Activated CD8-positive, alpha-beta T cell treated with anti-CD3 and anti-CD28 coated beads for 36 hours (primary cell): ENCODE measurements around the gene CFAP65. TPM values are rescaled to one million over a fixed set of nuclear protein-coding genes. Genes with fewer than 3 reads are reported as not detected.

Source experiments
- ATAC-seq: fragments of 200-7000 bp; cut with Tn5 transposase; one replicate; pipeline ENCODE4 v1.10.0; 2021; ENCODE audit warnings: mild to moderate bottlenecking, moderate library complexity
- CTCF ChIA-PET: fragments of 350-600 bp; sonication (Branson Sonifier 250); formaldehyde crosslinking; loops from one replicate; lab custom pipeline; 2021; ENCODE audit warnings: antibody characterized with exemption; lab: Charles Lee
- POLR2A ChIA-PET: fragments of 350-600 bp; sonication (Branson Sonifier 250); formaldehyde crosslinking; loops from one replicate; lab custom pipeline; 2021; ENCODE audit warnings: antibody characterized with exemption; lab: Charles Lee
- DNase-seq: peaks from one replicate; pipeline ENCODE4 v3.0.0-alpha.2; 2020
- H3K27ac Mint-ChIP-seq: one replicate; pipeline ENCODE4 v1.8.0; 2021; ENCODE audit warnings: mild to moderate bottlenecking, mixed read lengths
- H3K27me3 Mint-ChIP-seq: one replicate; pipeline ENCODE4 v1.8.0; 2021; ENCODE audit warnings: mixed read lengths
- H3K36me3 Mint-ChIP-seq: one replicate; pipeline ENCODE4 v1.8.0; 2021; ENCODE audit warnings: low read depth, mixed read lengths
- H3K4me1 Mint-ChIP-seq: one replicate; pipeline ENCODE4 v1.8.0; 2021; ENCODE audit warnings: low read depth, mixed read lengths
- H3K4me3 Mint-ChIP-seq: one replicate; pipeline ENCODE4 v1.8.0; 2021; ENCODE audit warnings: mild to moderate bottlenecking, moderate library complexity, mixed read lengths
- H3K9me3 Mint-ChIP-seq: one replicate; pipeline ENCODE4 v1.8.0; 2021; ENCODE audit warnings: mixed read lengths
- intact Hi-C: fragments of 100-400 bp; cut with micrococcal nuclease; formaldehyde crosslinking; loops from one replicate; pipeline ENCODE4 v1.10.0; 2022
- total RNA-seq, 2 experiments: library from RNA; stranded (reverse); gene quantifications; one replicate each; pipeline ENCODE4 v1.2.3, GENCODE V29; 2021
- TF ChIP-seq, protein P1 (sequence below): fragments of 200-600 bp; IDR thresholded peaks from one replicate; pipeline ENCODE4 v1.8.0; 2022; ENCODE audit warnings: antibody characterized with exemption, mild to moderate bottlenecking

Gene CFAP65
- total RNA-seq, 2 experiments from 2014 or later, result not detected

DNA sequence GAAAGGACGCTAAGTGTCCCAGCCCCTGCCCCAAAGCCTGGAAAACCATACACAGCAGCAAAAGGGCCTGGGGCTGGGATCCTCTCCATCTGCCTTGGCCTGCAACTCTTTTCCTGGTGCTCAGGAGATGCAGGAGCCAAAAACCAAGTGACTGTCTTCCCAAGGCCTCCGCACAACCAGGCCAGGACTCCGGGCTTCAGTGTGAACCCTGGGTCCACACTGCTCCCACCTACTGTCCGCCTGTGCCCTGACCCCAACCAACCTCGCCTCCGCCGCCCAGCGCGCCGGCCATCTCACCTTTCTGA lies 57.4 kb downstream of the CFAP65 start:
- Mint-ChIP-seq H3K27me3 (peaks cover 70% of the 10 kb centered on the region), H3K4me3 (no peak overlapping the region), H3K9me3 (no peaks in the 10 kb centered on the region), H3K27ac (no peak overlapping the region), H3K4me1 (peaks cover 21% of the 10 kb centered on the region), H3K36me3 (no peaks in the 10 kb centered on the region)
- ChIA-PET CTCF (interaction anchor here (0.9 to 5.7 kb wide), 8 partner anchors 9 to 276 kb away, joined by 3 to 128 read pairs (median 3); partner anchors contain the start of gene CRYBA2), POLR2A (no interaction called here)
- no peak for ATAC-seq
- intact Hi-C loops, result loop anchor here (5.0 kb wide), 1 partner anchor 127 kb away; the partner anchor contains the start of gene WNT6
- DNase-seq, result no peak
- TF ChIP-seq, protein P1, sequence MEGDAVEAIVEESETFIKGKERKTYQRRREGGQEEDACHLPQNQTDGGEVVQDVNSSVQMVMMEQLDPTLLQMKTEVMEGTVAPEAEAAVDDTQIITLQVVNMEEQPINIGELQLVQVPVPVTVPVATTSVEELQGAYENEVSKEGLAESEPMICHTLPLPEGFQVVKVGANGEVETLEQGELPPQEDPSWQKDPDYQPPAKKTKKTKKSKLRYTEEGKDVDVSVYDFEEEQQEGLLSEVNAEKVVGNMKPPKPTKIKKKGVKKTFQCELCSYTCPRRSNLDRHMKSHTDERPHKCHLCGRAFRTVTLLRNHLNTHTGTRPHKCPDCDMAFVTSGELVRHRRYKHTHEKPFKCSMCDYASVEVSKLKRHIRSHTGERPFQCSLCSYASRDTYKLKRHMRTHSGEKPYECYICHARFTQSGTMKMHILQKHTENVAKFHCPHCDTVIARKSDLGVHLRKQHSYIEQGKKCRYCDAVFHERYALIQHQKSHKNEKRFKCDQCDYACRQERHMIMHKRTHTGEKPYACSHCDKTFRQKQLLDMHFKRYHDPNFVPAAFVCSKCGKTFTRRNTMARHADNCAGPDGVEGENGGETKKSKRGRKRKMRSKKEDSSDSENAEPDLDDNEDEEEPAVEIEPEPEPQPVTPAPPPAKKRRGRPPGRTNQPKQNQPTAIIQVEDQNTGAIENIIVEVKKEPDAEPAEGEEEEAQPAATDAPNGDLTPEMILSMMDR, result no peak

DNA sequence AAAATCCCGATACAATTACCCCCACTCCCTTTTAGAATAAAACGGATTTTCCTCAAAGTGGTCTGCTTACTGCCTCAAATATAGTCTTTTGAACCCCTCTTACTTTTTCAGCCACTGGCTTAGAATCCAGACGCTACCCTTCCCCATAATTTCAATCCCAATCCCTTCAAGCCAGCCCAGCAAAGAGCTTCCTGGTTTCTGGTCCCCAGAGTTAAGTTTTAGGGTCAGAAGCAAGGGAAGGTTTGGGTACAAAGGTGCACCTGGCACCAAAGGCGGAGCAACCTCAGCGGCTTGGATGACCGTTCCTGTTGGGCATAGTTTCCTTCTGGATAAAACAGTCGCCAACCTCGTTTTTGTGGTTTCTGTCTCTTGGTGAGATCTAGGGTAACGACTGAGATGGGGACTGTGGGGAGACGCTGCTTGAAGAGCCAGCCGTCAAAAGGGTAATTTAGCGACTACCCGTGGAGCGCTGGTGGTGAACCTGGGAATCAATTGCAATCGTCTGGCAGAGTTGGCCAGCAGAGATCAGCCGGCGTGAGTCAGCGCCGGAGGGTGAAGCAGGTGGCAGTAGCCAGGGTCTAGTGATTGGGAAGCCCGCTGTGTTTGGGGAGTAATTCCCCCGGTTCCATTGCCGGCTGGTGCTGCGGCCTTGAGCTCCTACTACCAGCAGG lies 57.9 kb downstream of the CFAP65 start:
- H3K4me1 Mint-ChIP-seq, result peaks cover 21% of the 10 kb centered on the region
- intact Hi-C loops, result loop anchor here (5.0 kb wide), 1 partner anchor 126 kb away; the partner anchor contains the start of gene WNT6
- no peaks in the 10 kb centered on the region for H3K9me3 Mint-ChIP-seq
- peaks cover 69% of the 10 kb centered on the region for H3K27me3 Mint-ChIP-seq
- DNase-seq (no peak), ATAC-seq (no peak)
- POLR2A ChIA-PET, result no interaction called here
- TF ChIP-seq, protein P1, result no peak
- CTCF ChIA-PET, result interaction anchor here (0.9 to 5.7 kb wide), 12 partner anchors 8 to 277 kb away, joined by 3 to 128 read pairs (median 4); partner anchors contain the start of gene CRYBA2
- H3K27ac Mint-ChIP-seq, result no peak overlapping the region
- no peaks in the 10 kb centered on the region for H3K36me3 Mint-ChIP-seq
- no peak overlapping the region for H3K4me3 Mint-ChIP-seq

DNA sequence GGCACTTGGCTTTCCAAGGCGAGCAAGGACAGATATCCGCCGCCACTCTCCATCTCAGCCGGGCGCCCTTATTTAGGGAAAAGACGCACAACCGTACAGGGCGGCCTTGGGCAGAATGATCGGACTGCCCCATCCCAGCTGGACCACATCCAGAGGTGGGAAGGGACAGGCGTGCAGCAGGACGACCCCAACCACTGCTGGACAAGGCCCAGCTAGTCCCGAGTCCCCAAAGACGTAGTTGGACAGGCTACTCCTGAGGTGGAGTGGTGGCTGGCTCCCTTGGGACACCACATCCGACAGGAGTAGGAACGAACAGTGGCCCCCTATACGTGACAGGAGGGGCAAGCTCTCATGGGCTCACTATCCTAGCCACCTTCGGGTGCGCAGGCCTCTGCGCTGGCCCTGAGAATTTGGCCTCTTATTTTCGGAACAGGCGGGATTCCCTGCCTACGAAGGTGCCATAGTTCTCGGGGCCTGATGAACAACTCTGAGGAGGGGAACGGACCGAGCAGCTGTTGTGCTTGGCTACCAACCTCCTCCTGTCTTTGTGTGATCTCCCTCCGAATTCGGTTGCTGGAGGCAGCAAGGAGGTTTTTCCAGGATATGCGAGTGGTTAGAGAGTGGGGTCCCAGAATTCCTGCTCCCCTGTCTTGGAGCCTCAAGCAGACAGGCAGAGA lies 58.6 kb downstream of the CFAP65 start:
- Mint-ChIP-seq H3K27me3 (peaks cover 69% of the 10 kb centered on the region), H3K36me3 (no peaks in the 10 kb centered on the region), H3K9me3 (no peaks in the 10 kb centered on the region), H3K4me3 (peak overlapping the region; percentile 17), H3K4me1 (peaks cover 21% of the 10 kb centered on the region), H3K27ac (no peak overlapping the region)
- ChIA-PET POLR2A (interaction anchor here (0.8 kb wide), 1 partner anchor 13 kb away, joined by 3 read pairs; no protein-coding TSS in a partner anchor), CTCF (interaction anchor here (1.1 to 5.7 kb wide), 16 partner anchors 11 to 277 kb away, joined by 3 to 128 read pairs (median 10); partner anchors contain the start of genes CRYBA2 and WNT10A)
- TF ChIP-seq, protein P1, result no peak
- intact Hi-C loops, result loop anchor here (5.0 kb wide), 1 partner anchor 125 kb away; the partner anchor contains the start of gene WNT6
- ATAC-seq (no peak), DNase-seq (no peak)

DNA sequence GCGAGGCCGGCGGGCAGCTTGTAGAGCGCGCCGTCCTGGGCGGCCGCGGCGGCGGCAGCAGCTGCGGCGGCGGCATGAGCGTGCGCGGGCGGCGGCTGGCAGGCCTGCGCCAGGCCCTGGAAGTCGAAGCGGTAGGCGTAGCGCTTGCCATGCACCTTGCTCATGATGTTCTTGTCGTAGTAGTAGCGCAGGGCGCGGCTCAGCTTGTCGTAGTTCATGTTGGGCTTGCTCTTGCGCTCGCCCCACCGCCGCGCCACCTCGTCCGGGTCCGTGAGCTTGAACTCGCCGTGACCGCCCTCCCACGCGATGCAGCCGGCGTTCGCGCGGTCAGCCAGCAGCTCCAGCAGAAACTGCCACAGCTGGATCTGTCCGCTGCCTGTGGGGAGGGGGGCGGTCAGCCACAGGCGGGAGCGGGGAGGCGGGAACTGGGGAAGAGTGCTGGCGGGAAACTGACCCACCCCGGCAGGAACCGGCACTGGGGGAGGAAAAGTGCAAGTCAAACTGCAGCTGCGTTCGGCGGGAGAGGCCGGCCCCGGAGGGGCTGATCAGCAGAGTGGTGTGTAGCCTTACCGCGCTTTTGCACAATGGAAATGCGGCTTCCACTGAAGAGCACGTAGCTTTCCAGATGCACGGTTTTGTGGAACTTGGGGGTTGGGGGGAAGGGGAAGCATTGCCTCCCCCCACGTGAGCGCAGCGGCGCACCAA lies 59.3 kb downstream of the CFAP65 start:
- H3K27ac Mint-ChIP-seq, result no peak overlapping the region
- peak overlapping the region; percentile 17 for H3K4me3 Mint-ChIP-seq
- H3K27me3 Mint-ChIP-seq, result peaks cover 67% of the 10 kb centered on the region
- H3K9me3 Mint-ChIP-seq, result no peaks in the 10 kb centered on the region
- no peaks in the 10 kb centered on the region for H3K36me3 Mint-ChIP-seq
- ChIA-PET CTCF (interaction anchor here (0.7 to 5.7 kb wide), 25 partner anchors 11 to 172 kb away, joined by 3 to 128 read pairs (median 8); partner anchors contain the start of genes CDK5R2, CRYBA2 and WNT10A), POLR2A (interaction anchor here (0.8 kb wide), 1 partner anchor 13 kb away, joined by 3 read pairs; no protein-coding TSS in a partner anchor)
- peak; percentile 25 for ATAC-seq
- peaks cover 21% of the 10 kb centered on the region for H3K4me1 Mint-ChIP-seq
- peak; percentile 61 for DNase-seq
- intact Hi-C loops, result loop anchor here (5.0 kb wide), 1 partner anchor 125 kb away; the partner anchor contains the start of gene WNT6
- TF ChIP-seq, protein P1, result no peak
